Transverse colon (tissue), 4 donors: ENCODE data around the gene SATB2. TPM values are rescaled to one million over a fixed set of nuclear protein-coding genes. Genes with fewer than 3 reads are reported as not detected.

Source experiments
- DNase-seq: peaks from one replicate; pipeline ENCODE4 v3.0.0-alpha.2; 2019
- H3K27ac ChIP-seq, 4 donors: fragments of 200-600 bp; sonication (generic); 2 replicates each; pipeline ENCODE4 v1.5.1; 2016 to 2018; ENCODE audit warnings: inconsistent platforms in 4 of 4
- H3K27me3 ChIP-seq: fragments of 200-600 bp; sonication (generic); 2 replicates; pipeline ENCODE4 v1.5.1; 2017; ENCODE audit warnings: inconsistent platforms
- H3K36me3 ChIP-seq, 4 donors: fragments of 200-600 bp; sonication (generic); 2 replicates each; pipeline ENCODE4 v1.5.1; 2017 to 2019; ENCODE audit warnings: inconsistent platforms in 4 of 4
- H3K4me1 ChIP-seq, 4 donors: fragments of 200-600 bp; sonication (generic); 2 replicates each; pipeline ENCODE4 v1.5.1; 2017 to 2020; ENCODE audit warnings: inconsistent platforms in 4 of 4
- H3K4me3 ChIP-seq, 4 donors: fragments of 200-600 bp; sonication (generic); 1 replicate in 1 of 4; 2 replicates in 3 of 4; pipeline versions ENCODE4 v1.5.1 to v1.6.1; 2017 to 2019; ENCODE audit warnings: inconsistent platforms in 4 of 4
- H3K9me3 ChIP-seq, 2 donors: fragments of 200-600 bp; sonication (generic); 2 replicates each; pipeline ENCODE4 v1.5.1; 2017 to 2019; ENCODE audit warnings: inconsistent platforms in 2 of 2
- CTCF ChIP-seq, 5 experiments: fragments of 200-600 bp in 3 of 5; fragments of 450-650 bp in 2 of 5; sonication (generic) in 3 of 5; IDR thresholded peaks; 1 replicate in 2 of 5; 2 replicates in 3 of 5; pipeline ENCODE4 v1.5.1; 2016 to 2017; ENCODE audit warnings: antibody characterized with exemption in 5 of 5, inconsistent platforms in 3 of 5, mild to moderate bottlenecking in 2 of 5, moderate library complexity in 1 of 5
- EP300 ChIP-seq: sonication (generic); formaldehyde crosslinking; IDR thresholded peaks from one replicate; pipeline ENCODE4 v1.6.1; 2017; ENCODE audit warnings: antibody characterized with exemption, low read depth
- POLR2A ChIP-seq: fragments of 450-650 bp; IDR thresholded peaks from one replicate; pipeline ENCODE4 v1.6.1; 2016; ENCODE audit warnings: antibody characterized with exemption, mild to moderate bottlenecking, moderate library complexity
- POLR2AphosphoS5 ChIP-seq, 3 donors: sonication (generic); formaldehyde crosslinking; IDR thresholded peaks; one replicate each; pipeline ENCODE4 v1.6.1; 2016; ENCODE audit warnings: antibody characterized with exemption in 3 of 3
- WGBS, 2 donors: methylation state at CpG; one replicate each; pipeline ENCODE4 v1.1.5; 2018; ENCODE audit warnings: low coverage in 1 of 2; 5-methylcytosine and 5-hydroxymethylcytosine counted together
- in situ Hi-C, 4 donors: fragments of 200-750 bp; cut with MboI; loops; one replicate each; pipeline versions ENCODE4 v1.15.0 to v1.15.1; 2017; ENCODE audit warnings: low sequenced_read_pairs in 3 of 4, low pct_ligation_motif_present in 1 of 4, low pct_unique_long_range_greater_than_20kb in 1 of 4
- intact Hi-C: fragments of 100-400 bp; cut with DNase I; formaldehyde crosslinking; loops from one replicate; pipeline ENCODE4 v1.15.1; 2023; ENCODE audit warnings: low total_unique reads
- total RNA-seq, 4 donors: library from RNA; depleted of rRNA; stranded (reverse); fragments of >200 nt; gene quantifications; one replicate each; pipeline ENCODE4 v1.1.0, GENCODE V29; 2016

Gene SATB2
- total RNA-seq, 4 donors from 2014 or later = 289 to 316 (median 293) TPM

GRCh38 chr2:199459286-199460100, 1.8 kb upstream of the SATB2 start:
- H3K4me1 ChIP-seq = peaks cover 6 to 50% (median 25%) of the 10 kb centered on the region in 4 donors
- intact Hi-C loops (no loop called here), in situ Hi-C loops (no loop called here)
- peaks cover 86% of the 10 kb centered on the region for H3K27me3 ChIP-seq
- H3K9me3 ChIP-seq = no peaks in the 10 kb centered on the region
- no peak for TF ChIP-seq EP300
- TF ChIP-seq POLR2A = no peak
- peak; percentile 63 to 81 (median 74) for TF ChIP-seq POLR2AphosphoS5 (IDR thresholded peaks at IDR 0.05)
- peak in 1 of 5 experiments; percentile 9 for TF ChIP-seq CTCF (IDR thresholded peaks at IDR 0.05)
- WGBS, 2 donors = 1% methylated on average over 45 of the region's 70 CpGs; no CpG with 5 or more reads in 1 of the 2 donors
- peak overlapping the region; percentile 68 to 98 (median 83) for H3K4me3 ChIP-seq
- H3K36me3 ChIP-seq = no peaks in the 10 kb centered on the region
- peak; percentile 82 for DNase-seq
- peak overlapping the region; percentile 83 to 90 (median 87) for H3K27ac ChIP-seq

DNA sequence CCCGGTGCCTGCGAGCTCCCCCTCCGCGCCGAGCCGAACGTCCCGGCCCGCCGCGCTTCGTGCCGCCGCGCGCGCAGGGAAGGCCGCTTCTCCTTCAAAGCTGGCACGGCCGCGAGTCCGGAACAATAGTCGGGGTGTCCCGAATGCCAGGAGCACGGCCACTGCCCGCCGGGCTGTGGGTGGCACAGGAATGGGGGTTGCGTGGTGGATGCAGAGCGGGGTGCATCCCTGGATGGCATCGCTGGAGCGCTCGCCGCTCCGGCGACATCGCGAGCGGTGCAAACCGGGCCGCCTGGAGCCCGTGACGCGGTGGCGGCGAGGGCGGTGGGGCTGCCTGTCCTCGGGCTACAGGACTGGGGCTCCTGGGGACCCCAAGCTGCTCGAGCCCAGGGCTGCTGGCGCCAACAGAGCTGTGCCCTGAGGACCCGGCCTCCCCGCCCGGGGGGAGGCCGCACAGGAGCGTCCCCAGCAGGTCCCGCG, 1.1 kb upstream of the SATB2 start:
- Histone ChIP-seq H3K27ac (peak overlapping the region; percentile 83 to 90 (median 87)), H3K4me1 (peaks cover 5 to 54% (median 22%) of the 10 kb centered on the region in 4 donors), H3K4me3 (peak overlapping the region; percentile 68 to 98 (median 83)), H3K27me3 (peaks cover 86% of the 10 kb centered on the region), H3K9me3 (no peaks in the 10 kb centered on the region), H3K36me3 (no peaks in the 10 kb centered on the region)
- DNase-seq = no peak
- in situ Hi-C loops = no loop called here
- 1% methylated on average over 18 of the region's 56 CpGs; no CpG with 5 or more reads in 1 of the 2 donors for WGBS, 2 donors
- TF ChIP-seq POLR2AphosphoS5 (IDR thresholded peaks at IDR 0.05) (no peak), EP300 (no peak), POLR2A (no peak), CTCF (IDR thresholded peaks at IDR 0.05) (no peak)
- intact Hi-C loops = no loop called here

- H3K4me1 ChIP-seq = peaks cover 0 to 51% (median 17%) of the 10 kb centered on the region in 4 donors
- in situ Hi-C loops = no loop called here
- intact Hi-C loops = no loop called here
These were observed 468 bp upstream of the SATB2 start for GRCh38 chr2:199458009-199458805.

More at GRCh38 chr2:199458009-199458805, 468 bp upstream of the SATB2 start:
- Histone ChIP-seq H3K9me3 (no peaks in the 10 kb centered on the region), H3K27me3 (peaks cover 86% of the 10 kb centered on the region), H3K4me3 (peak overlapping the region; percentile 68 to 98 (median 83)), H3K27ac (peak overlapping the region; percentile 83 to 90 (median 87)), H3K36me3 (no peaks in the 10 kb centered on the region)
- WGBS, 2 donors = 0 to 1% methylated on average over 5 to 71 of the region's 75 CpGs
- TF ChIP-seq EP300 (no peak), POLR2AphosphoS5 (IDR thresholded peaks at IDR 0.05) (peak in 2 of 3 donors; percentile 46 to 67), CTCF (IDR thresholded peaks at IDR 0.05) (peak in 1 of 5 experiments; percentile 22), POLR2A (peak; percentile 39)
- DNase-seq = no peak
